ENCODE results near the gene RNF6. TPM values are rescaled to one million over a fixed set of nuclear protein-coding genes. Genes with fewer than 3 reads are reported as not detected.

RNF6 gene
- polyA plus RNA-seq, 1 of the 3 experiments (the other 2 are of a cell fraction) = 13.8 TPM

DNA sequence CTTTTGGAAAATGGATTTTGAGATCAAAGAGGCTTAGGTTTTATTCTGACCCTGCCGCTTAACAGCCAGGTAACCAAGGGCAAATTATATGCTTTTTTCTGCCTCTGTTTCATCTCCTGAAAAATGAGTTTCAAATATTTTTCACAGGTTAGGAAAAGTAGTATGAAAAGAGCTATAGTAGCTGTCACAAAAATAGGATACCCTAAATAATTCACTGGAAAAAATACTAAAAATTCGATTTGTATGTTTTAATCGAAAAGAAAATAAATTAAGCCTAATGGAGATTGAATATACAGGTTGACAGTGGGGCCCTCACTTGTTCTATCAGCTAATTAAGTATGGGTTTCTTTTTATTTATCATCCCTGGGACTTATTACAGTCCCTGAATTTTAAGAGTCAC, 58.3 kb downstream of the RNF6 start:
- Histone ChIP-seq H3K4me3 (ENCODE audit: low read depth in 2 of 2, low read length in 1 of 2) (no peak overlapping the region), H3K27me3 (ENCODE audit: insufficient read depth) (no peaks in the 10 kb centered on the region), H3K27ac (ENCODE audit: low read depth in 2 of 2, low read length in 1 of 2) (no peak overlapping the region), H3K36me3 (replicated peaks in 1 of 2; ENCODE audit: control insufficient read depth in 1 of 2, insufficient read depth in 2 of 2, low read length in 1 of 2) (no peaks in the 10 kb centered on the region), H3K9ac (no peak overlapping the region), H4K20me1 (ENCODE audit: insufficient read depth) (no peaks in the 10 kb centered on the region), H3K9me3 (no peaks in the 10 kb centered on the region), H2AFZ (ENCODE audit: low read depth) (no peak overlapping the region), H3K9me2 (no peaks in the 10 kb centered on the region), H3K4me2 (no peak overlapping the region), H3K4me1 (ENCODE audit: control insufficient read depth in 1 of 2, insufficient read depth in 2 of 2, low read depth in 1 of 2, low read length in 1 of 2) (no peaks in the 10 kb centered on the region), H3K79me2 (ENCODE audit: insufficient read depth) (no peaks in the 10 kb centered on the region), H3F3A (replicated peaks; ENCODE audit: insufficient read depth) (no peaks in the 10 kb centered on the region)
- POLR2A ChIA-PET = no interaction called here
- no peak for DNase-seq
- TF ChIP-seq, protein P1, sequence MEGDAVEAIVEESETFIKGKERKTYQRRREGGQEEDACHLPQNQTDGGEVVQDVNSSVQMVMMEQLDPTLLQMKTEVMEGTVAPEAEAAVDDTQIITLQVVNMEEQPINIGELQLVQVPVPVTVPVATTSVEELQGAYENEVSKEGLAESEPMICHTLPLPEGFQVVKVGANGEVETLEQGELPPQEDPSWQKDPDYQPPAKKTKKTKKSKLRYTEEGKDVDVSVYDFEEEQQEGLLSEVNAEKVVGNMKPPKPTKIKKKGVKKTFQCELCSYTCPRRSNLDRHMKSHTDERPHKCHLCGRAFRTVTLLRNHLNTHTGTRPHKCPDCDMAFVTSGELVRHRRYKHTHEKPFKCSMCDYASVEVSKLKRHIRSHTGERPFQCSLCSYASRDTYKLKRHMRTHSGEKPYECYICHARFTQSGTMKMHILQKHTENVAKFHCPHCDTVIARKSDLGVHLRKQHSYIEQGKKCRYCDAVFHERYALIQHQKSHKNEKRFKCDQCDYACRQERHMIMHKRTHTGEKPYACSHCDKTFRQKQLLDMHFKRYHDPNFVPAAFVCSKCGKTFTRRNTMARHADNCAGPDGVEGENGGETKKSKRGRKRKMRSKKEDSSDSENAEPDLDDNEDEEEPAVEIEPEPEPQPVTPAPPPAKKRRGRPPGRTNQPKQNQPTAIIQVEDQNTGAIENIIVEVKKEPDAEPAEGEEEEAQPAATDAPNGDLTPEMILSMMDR (IDR thresholded peaks at IDR 0.05) = no peak
- TF ChIP-seq, protein P2, sequence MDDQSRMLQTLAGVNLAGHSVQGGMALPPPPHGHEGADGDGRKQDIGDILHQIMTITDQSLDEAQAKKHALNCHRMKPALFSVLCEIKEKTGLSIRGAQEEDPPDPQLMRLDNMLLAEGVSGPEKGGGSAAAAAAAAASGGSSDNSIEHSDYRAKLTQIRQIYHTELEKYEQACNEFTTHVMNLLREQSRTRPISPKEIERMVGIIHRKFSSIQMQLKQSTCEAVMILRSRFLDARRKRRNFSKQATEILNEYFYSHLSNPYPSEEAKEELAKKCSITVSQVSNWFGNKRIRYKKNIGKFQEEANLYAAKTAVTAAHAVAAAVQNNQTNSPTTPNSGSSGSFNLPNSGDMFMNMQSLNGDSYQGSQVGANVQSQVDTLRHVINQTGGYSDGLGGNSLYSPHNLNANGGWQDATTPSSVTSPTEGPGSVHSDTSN (IDR thresholded peaks at IDR 0.05) = no peak
- TF ChIP-seq, protein P3, sequence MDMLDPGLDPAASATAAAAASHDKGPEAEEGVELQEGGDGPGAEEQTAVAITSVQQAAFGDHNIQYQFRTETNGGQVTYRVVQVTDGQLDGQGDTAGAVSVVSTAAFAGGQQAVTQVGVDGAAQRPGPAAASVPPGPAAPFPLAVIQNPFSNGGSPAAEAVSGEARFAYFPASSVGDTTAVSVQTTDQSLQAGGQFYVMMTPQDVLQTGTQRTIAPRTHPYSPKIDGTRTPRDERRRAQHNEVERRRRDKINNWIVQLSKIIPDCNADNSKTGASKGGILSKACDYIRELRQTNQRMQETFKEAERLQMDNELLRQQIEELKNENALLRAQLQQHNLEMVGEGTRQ (IDR thresholded peaks at IDR 0.05; ENCODE audit: borderline replicate concordance, low read depth, low read length) = no peak
- TF ChIP-seq RAD21 (IDR thresholded peaks at IDR 0.05; ENCODE audit: low read length) (no peak), ELF1 (IDR thresholded peaks at IDR 0.05) (no peak), GABPA (IDR thresholded peaks at IDR 0.05; ENCODE audit: low read depth) (no peak)
- TF ChIP-seq, protein P4, sequence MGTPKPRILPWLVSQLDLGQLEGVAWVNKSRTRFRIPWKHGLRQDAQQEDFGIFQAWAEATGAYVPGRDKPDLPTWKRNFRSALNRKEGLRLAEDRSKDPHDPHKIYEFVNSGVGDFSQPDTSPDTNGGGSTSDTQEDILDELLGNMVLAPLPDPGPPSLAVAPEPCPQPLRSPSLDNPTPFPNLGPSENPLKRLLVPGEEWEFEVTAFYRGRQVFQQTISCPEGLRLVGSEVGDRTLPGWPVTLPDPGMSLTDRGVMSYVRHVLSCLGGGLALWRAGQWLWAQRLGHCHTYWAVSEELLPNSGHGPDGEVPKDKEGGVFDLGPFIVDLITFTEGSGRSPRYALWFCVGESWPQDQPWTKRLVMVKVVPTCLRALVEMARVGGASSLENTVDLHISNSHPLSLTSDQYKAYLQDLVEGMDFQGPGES (IDR thresholded peaks at IDR 0.05; ENCODE audit: low read depth, low read length) = no peak
- WGBS (ENCODE audit: low lambda C conversion rate) = 42% methylated on average over 3 of the region's 3 CpGs
- CTCF ChIA-PET = no interaction called here

Other genes starting within 250 kb of the RNF6 start
- not detected in 2 replicates for gene SHISA2, start 170.3 kb downstream of the RNF6 start, polyA plus RNA-seq (2012; rRNA removed)
- 10.1 and 11.3 TPM in 2 replicates for gene CDK8, start 31.8 kb upstream of the RNF6 start, polyA plus RNA-seq (2012; rRNA removed)